HG03354 (cell line): ENCODE results near the gene ADSS1.

Experiments used
- ATAC-seq: cut with Tn5 transposase; IDR thresholded peaks from one replicate; pipeline ENCODE4 v1.9.1; 2021; ENCODE audit warnings: mild to moderate bottlenecking; ENCODE audit not compliant: unreplicated experiment, poor library complexity, severe bottlenecking

ADSS1 gene

GRCh38 chr14:104697892-104698583 is 26.0 kb upstream of the ADSS1 start:
- ATAC-seq: no peak

DNA sequence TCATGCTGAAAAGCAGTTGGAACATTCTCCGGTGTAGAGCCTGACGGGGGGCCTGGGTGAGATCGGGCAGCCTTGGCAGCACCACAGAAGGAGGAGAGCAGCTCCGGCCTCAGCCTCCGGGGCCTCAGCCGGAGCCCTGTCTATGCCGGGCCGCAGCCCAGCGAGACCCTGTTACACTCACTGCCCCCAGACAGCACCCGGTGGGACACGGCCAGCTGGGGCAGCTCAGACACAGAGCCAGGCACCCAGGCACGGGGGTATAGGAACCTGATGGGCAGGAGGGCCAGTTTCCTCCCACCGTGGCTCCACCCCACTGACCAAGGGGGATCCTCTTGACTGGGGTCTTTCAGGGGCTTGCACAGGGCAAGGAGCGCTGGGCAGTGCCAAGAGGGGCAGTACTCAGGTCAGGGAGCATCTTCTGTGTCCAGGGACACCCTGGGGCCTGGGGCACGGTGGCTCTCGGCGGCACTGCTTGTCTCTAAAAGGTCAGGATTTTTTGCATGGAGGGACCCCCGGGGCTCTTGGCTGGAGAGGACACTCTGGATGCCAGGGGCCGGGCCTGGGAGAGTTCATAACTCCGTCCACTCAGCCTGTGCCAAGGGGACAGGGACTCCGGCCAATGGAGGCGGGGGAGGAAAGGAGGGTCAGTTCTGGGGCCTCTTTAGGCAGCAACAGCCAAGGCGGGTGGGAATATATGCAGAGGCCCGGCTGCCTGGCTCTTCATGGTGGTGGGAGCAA is 25.2 kb upstream of the ADSS1 start:
- ATAC-seq: no peak

- ATAC-seq: no peak
Measured at GRCh38 chr14:104699426-104699748, 24.6 kb upstream of the ADSS1 start.

DNA sequence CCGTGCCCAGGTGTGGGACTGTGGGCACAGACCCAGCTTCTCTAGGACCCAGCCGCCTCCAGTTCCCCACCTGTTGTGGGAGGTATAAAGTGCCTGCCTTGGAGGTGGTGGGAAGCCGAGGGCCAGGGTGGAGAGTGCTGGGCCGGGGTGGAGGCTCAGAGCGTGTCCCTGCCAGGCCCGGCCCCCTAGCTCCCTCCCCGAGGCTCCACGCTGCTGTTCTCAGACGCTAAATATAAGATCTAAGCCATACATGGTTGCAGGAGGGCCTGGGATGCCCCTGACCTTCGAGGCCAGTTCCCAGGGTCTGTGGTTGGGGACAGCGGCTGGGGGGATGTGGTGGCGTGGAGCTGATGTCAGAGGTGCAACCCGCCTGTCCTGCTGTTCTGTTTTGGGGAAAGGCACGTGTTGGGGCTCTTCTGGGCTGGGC is 23.8 kb upstream of the ADSS1 start:
- no peak for ATAC-seq

DNA sequence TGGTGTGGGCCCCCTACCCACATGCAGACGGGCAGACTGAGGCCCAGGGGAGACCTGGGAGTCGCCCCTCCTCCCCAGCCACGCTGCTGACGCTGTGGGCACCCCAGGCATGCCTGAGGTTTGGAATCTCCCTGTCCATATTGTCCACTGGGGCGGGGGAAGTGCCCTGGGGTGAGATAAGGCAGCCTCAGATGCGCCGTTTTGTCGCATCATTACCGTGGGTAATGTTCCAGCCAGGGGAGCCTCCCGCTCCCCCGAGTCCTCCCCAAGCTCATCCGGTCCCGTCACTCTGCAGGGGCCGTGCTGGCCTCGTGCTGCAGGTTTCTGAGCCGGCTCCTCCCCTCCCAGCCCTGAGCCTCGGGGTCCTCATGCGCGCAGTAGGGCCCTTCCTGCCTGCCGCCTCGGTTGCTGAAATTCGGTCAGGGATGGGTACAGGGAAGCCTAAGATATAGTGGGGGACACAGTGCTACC is 23.2 kb upstream of the ADSS1 start:
- ATAC-seq: no peak

DNA sequence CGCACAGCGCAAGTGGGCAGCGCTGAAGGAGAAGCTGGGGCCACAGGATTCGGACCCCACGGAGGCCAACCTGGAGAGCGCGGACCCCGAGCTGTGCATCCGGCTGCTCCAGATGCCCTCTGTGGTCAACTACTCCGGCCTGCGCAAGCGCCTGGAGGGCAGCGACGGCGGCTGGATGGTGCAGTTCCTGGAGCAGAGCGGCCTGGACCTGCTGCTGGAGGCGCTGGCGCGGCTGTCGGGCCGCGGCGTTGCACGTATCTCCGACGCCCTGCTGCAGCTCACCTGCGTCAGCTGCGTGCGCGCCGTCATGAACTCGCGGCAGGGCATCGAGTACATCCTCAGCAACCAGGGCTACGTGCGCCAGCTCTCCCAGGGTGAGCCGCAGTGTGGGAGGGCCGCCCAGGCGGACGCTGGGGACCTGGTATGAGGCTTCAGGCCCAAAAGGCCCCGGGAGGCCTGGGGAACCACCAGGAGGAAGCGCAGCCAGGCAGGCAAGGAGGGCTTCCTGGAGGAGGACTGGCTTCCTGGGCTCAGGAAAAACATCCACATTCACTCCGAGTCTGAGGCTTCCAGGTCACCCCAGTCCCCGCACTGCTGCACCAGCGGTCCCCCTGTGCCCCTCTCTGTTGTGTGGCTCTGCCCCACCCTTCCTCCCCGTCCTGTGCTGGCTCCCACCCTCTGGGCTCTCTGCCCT is 22.5 kb upstream of the ADSS1 start:
- ATAC-seq: no peak

DNA sequence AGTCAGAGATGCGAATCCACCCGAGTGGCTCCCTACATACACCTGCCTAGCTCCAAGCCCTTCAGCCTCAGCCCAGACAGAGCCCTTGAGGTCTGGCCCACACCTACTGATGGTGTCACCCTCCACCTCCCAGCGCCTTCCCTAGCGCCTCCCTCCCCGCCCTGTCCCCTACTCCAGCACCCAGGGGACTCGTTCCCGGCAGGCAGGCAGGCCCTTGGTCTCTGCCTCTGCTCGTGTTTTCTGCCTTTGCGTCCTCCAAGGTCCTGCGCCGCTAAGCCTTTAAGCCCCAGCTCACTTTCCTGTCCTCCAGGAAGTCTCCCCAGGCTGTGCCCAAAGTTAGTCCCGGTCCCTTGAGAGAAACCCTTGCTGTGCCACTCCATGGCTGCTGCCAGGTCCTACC is 21.9 kb upstream of the ADSS1 start:
- ATAC-seq: no peak

GRCh38 chr14:104702673-104703072 is 21.4 kb upstream of the ADSS1 start:
- no peak for ATAC-seq

- ATAC-seq: no peak
Measured at GRCh38 chr14:104703269-104703668, 20.8 kb upstream of the ADSS1 start.

DNA sequence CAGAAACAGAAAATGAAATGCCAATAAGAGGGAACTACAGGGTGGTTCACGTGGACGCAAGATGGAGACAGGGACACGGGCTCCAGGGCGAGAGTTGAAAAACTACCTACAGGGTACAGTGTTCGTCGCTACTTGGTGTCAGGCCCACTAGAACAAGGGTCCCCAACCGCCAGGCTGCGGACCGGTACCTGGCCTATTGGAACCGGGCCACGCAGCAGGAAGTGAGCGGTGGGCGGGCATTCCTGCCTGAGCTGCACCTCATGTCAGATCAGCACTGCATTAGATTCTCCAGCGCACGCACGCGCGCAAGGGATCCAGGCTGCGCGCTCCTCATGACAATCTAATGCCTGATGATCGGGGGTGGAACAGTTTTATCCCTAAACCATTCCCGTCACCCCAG is 19.8 kb upstream of the ADSS1 start:
- no peak for ATAC-seq

DNA sequence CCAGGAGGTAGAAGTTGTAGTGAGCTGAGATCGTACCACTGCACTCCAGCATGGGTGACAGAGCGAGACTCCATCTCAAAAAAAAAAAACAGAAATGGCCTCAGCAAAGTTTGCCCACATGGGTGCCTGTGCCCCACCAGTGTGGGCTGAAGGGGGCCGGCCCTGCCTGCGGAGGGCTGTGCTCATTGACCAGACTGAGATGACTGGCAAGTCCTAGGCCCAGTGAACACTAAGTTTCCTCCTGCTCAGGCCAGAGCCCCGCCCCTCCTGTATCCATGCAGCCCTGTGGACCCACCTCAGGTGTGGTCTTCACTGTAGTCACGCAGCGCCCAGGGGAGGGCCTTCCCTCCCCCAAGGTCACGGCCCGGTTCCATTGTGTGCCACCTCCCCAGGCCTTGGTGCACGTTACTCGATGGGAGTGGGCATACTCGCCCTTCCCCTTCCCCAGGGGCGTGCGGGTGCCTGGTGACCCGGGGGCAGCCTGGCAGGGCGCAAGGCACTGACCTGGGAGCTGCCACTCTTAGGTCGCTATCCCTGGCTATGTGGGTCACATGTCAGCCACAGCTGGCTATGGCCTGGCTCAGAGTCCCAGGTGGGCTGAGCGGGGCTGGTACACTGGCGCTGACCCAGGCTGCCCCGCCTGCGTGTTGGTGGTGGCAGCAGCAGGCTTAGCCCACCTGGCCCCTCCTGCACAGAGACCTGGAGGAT is 18.5 kb upstream of the ADSS1 start:
- ATAC-seq: no peak

DNA sequence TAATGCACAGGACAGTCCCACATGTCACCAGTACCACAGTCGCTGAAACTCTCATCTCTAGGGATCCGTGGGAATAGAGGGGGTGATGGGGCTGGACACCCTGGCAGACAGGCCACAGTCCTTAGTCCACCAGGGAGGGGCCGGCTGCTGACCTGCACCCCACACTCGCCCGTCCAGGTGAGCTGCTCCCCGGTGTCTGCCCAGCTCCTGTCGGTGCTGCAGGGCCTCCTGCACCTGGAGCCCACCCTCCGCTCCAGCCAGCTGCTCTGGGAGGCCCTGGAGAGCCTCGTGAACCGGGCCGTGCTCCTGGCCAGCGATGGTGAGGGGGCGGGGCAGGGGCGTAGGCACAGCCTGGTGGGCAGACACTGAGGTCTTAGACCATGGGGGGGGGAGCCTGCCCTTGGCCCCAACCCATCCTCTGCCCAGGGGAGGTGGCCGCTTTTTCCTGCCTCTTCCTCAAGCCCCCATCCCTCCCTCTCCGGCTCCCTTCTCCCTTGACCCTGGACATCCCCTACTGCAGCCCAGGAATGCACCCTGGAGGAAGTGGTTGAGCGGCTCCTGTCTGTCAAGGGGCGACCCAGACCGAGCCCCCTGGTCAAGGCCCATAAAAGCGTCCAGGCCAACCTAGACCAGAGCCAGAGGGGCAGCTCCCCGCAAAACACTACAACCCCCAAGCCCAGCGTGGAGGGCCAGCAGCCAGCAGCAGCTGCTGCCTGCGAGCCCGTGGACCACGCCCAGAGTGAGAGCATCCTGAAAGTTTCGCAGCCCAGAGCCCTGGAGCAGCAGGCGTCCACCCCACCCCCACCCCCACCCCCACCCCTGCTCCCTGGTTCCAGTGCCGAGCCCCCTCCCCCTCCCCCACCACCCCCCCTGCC is 17.1 kb upstream of the ADSS1 start:
- ATAC-seq: no peak

DNA sequence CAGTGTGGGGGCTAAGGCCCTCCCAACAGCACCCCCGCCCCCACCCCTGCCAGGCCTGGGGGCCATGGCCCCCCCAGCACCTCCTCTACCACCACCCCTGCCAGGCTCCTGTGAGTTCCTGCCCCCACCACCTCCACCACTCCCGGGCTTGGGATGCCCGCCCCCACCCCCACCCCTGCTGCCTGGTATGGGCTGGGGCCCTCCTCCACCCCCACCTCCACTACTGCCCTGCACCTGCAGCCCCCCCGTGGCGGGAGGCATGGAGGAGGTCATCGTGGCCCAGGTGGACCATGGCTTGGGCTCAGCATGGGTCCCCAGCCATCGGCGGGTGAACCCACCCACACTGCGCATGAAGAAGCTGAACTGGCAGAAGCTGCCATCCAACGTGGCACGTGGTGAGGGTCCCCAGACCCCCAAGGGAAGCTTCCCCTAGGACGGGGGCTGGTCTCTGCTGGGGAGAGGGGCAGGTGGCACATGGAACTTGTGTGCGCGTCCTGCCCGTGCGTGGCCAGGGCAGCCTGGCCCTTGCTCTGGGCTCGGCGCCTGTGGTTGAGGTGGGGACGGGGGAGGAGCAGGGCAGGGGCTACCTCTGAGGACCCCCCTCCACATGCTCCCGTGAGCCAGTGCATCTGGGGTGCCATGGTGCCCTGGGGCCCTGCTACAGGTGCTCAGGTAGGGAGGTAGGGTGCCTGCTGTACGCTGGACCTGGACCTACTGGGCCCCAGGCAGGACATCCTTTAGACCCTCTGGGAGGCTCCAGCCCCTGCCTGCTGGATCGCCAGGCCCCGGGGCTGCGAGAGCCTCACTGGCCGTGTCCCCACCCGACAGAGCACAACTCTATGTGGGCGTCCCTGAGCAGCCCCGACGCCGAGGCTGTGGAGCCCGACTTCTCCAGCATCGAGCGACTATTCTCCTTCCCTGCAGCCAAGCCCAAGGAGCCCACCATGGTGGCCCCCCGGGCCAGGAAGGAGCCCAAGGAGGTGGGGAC is 16.1 kb upstream of the ADSS1 start:
- no peak for ATAC-seq

GRCh38 chr14:104708606-104709268 is 15.3 kb upstream of the ADSS1 start:
- ATAC-seq: peak; percentile 68

DNA sequence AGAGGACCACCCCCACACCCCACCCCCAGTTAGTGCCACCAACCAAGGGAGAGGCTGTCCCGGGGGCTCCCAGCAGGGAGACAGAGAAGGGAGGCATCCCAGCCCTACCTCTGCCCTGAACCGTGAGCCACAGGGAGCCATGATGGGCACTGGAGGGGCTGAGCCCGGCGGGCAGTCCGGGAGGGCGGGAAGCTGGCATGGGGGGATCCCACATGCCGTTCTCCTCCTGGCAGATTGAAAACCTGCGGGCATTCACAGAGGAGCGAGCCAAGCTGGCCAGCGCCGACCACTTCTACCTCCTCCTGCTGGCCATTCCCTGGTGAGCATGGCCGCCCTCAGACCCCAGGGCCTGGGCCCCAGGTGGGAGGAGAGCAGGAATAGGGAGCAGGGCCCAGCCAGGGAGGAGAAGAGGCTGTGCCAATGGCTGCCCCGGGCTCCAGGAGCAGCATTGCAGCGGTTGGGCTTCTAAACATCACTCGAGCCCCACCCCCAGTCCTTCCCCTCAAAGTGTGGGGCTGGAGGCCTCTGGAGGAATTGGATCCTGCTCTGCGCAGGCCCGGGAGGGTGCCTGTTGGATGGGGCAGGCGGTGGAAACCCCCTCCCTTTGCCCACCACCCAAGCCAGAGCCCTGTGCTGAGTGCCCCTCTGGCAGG is 14.5 kb upstream of the ADSS1 start:
- ATAC-seq: no peak

DNA sequence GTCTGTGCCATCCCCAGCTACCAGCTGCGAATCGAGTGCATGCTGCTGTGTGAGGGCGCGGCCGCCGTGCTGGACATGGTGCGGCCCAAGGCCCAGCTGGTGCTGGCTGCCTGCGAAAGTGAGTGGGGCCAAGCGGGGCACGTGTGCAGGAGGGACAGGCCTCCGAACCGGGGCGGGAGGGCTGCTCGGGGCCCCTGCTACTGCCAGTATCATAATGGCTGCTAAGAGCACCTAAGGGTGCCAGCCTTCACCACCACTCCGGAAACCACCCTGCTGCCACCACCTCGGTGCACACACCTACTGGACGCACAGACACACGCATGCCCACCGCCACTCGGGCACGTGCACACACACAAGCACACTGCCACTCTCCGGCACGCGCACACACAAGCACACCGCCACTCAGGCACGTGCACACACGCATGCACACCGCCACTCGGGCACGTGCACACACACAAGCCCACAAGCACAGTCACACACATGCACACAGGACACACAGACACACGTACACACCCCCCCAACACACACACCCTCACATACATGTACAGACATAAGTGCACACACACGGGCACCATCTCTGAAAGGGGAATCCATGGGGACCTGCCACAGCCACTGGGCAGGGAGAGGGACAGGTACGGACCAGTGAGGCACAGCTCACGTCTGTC is 13.8 kb upstream of the ADSS1 start:
- ATAC-seq: no peak
